Coronary artery (tissue), 2 donors: ENCODE data around the gene LRRTM4.

Experiments
- DNase-seq: peaks from one replicate; pipeline ENCODE4 v3.0.0-alpha.2; 2017; ENCODE audit warnings: low spot score
- H3K27ac ChIP-seq, 2 donors: fragments of 200-600 bp; sonication (generic); one replicate each; pipeline ENCODE4 v1.5.1; 2016 to 2019
- H3K4me3 ChIP-seq: fragments of 200-600 bp; sonication (generic); 2 replicates; pipeline ENCODE4 v1.5.1; 2016; ENCODE audit warnings: mild to moderate bottlenecking, moderate library complexity
- CTCF ChIP-seq: fragments of 200-600 bp; sonication (generic); IDR thresholded peaks from one replicate; pipeline ENCODE4 v1.5.1; 2019; ENCODE audit warnings: antibody characterized with exemption

The LRRTM4 gene

DNA sequence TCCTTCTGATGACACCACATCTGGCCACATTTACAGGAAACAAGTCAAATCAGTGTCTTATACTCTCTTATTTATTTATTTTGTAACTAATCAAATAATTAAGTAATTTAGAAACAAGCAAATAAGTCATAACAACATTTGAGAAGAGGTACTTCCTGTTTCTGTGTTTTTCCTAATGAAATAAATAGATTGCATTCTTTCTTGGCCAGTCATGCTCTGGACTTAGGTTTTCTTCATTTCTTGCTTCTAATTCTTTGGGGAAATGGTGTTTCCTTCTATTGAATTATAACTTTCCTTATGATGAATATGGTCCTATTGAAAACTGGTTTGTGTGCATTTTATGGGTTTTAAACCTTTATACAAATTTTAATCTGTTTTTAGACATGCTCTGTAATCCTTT is 546.4 kb downstream of the LRRTM4 start:
- no peak overlapping the region for H3K4me3 ChIP-seq
- no peak overlapping the region for H3K27ac ChIP-seq
- no peak for TF ChIP-seq CTCF
- DNase-seq, result no peak

DNA sequence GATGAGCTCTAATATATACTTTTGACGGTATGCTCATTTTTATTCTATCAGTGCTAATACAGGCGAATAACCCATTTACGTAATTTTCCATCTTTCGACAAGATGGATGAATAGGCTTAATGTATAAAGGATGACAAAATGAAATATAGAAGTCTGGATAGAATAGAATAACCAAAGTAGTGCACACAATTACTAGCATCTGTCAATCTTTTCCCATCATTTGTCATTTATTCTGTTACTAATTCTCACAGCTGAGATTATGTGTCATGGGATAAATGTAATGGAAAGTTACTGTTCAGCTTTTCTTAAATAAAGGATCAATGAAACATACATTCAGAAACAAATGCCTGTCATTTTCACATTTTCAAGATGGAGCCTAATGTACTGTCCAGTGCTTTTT is 548.6 kb downstream of the LRRTM4 start:
- no peak overlapping the region for H3K4me3 ChIP-seq
- no peak for TF ChIP-seq CTCF
- DNase-seq, result no peak

GRCh38 chr2:76965772-76966171 is 556.4 kb downstream of the LRRTM4 start:
- no peak overlapping the region for H3K27ac ChIP-seq
- TF ChIP-seq CTCF, result no peak
- DNase-seq, result no peak
- H3K4me3 ChIP-seq, result no peak overlapping the region

More for the DNA sequence above, 548.6 kb downstream of the LRRTM4 start:
- no peak overlapping the region for H3K27ac ChIP-seq

DNA sequence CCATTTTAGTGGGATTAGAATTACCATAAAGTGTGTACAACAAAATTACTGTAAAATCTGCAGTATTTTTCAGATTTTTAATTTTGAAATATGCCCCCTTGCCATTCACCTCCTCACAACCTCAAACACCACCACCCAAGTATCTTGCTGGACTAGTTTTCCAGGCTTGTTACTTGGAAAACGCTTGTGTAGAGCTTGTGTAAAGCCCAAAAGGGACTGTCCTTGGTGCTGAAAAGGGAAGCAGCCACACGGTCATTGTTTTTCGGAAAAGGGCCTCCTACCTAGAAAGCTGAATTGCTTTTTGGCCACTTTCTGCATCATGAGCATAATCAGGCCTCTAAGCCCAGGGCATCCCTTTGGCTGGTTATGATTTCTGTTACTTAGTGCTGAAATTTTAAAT is 563.4 kb downstream of the LRRTM4 start:
- TF ChIP-seq CTCF, result no peak
- no peak for DNase-seq
- no peak overlapping the region for H3K27ac ChIP-seq
- H3K4me3 ChIP-seq, result no peak overlapping the region

DNA sequence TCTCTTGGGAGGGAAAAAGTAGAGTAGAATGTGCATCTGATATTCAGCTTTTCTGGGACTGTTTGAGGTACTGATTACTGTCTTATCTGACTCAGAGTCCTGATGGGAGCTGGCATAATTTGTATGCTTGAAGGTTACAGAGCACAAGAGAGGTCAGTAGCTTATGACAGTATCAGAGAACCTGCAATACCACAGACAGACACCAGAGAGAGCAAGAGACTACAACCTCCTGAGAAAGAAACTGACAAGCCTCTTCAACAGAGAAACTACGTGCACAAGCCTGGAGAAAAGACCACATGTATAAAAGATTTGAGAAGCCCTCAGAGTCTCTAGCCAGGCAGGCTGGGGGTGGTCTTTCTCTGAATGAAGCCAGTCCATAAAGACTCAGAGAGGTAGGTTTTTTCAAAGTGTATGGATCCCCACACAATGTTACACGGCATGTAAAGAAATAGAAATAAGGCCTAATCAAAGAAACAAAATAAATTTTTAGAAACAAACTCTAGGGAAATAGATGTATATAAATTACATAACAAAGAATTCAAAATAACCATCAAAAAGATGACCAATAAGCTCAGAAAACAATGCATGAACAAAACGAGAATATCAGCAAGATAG is 568.3 kb downstream of the LRRTM4 start:
- no peak overlapping the region for H3K4me3 ChIP-seq
- no peak overlapping the region for H3K27ac ChIP-seq
- no peak for TF ChIP-seq CTCF
- DNase-seq, result no peak

DNA sequence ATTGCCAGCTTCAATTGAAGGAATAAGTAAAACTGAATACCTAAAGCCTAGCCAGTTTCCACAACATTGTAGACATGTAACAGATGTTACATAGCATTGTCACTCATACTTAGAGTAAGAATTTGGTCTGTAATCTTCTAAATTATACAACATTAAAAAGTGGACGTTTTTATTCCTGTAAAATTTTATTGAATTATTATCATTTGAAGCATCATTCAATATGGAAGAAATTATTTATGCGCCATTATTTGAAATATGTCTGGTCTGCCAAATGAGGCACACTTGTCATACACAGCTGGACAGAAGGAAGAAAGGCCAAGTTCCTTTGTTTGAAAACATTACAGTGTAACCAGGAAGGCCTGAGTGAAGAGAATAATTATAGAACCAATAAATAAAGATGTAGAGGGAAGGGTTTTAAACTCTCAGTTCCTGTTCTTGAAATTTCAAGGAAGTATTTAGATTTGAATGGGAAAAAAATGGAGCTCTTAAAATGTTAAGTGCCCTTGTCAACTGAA is 575.5 kb downstream of the LRRTM4 start:
- no peak for DNase-seq
- H3K4me3 ChIP-seq, result no peak overlapping the region
- TF ChIP-seq CTCF, result no peak
- no peak overlapping the region for H3K27ac ChIP-seq

- no peak overlapping the region for H3K4me3 ChIP-seq
- no peak for DNase-seq
- TF ChIP-seq CTCF, result no peak
- H3K27ac ChIP-seq, result no peak overlapping the region
Observed at GRCh38 chr2:76940559-76940958, 581.6 kb downstream of the LRRTM4 start.
